Right lobe of liver (tissue), 4 donors: ENCODE results near the gene EFNA5.

Source experiments
- POLR2A ChIP-seq: fragments of 450-650 bp; IDR thresholded peaks from one replicate; pipeline ENCODE4 v1.6.1; 2017; ENCODE audit warnings: antibody characterized with exemption, mild to moderate bottlenecking
- TF ChIP-seq, protein P1 (sequence below), 4 donors: fragments of 200-600 bp in 3 of 4; fragments of 450-650 bp in 1 of 4; IDR thresholded peaks; one replicate each; pipeline versions ENCODE4 v1.5.1 to v1.8.0; 2016 to 2022; ENCODE audit warnings: antibody characterized with exemption in 4 of 4, mild to moderate bottlenecking in 2 of 4
- donor health status: DM: no; HTN: no; CAD: no.
- donor health status: DM: no; HTN: no; CAD: no.
- donor health status: DM: no; HTN: yes; CAD: no.

GRCh38 chr5:107444300-107444699, 226.4 kb downstream of the EFNA5 start:
- no peak for TF ChIP-seq POLR2A
- TF ChIP-seq, protein P1, sequence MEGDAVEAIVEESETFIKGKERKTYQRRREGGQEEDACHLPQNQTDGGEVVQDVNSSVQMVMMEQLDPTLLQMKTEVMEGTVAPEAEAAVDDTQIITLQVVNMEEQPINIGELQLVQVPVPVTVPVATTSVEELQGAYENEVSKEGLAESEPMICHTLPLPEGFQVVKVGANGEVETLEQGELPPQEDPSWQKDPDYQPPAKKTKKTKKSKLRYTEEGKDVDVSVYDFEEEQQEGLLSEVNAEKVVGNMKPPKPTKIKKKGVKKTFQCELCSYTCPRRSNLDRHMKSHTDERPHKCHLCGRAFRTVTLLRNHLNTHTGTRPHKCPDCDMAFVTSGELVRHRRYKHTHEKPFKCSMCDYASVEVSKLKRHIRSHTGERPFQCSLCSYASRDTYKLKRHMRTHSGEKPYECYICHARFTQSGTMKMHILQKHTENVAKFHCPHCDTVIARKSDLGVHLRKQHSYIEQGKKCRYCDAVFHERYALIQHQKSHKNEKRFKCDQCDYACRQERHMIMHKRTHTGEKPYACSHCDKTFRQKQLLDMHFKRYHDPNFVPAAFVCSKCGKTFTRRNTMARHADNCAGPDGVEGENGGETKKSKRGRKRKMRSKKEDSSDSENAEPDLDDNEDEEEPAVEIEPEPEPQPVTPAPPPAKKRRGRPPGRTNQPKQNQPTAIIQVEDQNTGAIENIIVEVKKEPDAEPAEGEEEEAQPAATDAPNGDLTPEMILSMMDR (IDR thresholded peaks at IDR 0.05) = no peak
